ENCODE measurements around the gene UBE2E2.
"Not testable (repeated sequence)": the region's sequence is repeated elsewhere in the genome, so short reads cannot be mapped to it uniquely, and the experiment has no call there.

Gene UBE2E2

DNA sequence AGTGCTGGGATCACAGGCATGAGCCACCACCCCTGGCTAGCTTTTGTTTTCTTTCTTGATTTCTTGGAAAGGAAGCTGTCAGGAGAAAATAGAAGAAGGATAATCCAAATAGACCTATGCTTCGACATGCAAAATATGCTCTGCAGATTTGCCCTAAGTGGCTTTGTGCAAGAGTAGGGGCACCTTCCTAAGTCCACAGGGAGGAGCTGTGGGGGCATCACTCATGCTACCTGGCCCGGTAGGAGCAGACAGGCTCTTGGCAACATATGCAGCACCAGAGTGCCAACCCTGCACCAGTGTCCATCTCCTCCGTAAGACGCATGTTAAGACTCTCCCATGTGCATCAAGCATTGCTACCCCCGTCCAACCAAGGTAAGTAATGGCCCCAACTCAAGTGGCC is 411.9 kb downstream of the UBE2E2 start:
- Histone ChIP-seq H3K9ac (ENCODE audit: low read length) (no peak overlapping the region), H3K9me3 (ENCODE audit: low read length) (no peaks in the 10 kb centered on the region), H3K36me3 (ENCODE audit: insufficient read depth, low read length) (no peaks in the 10 kb centered on the region), H2AFZ (ENCODE audit: low read length) (no peak overlapping the region), H4K20me1 (ENCODE audit: insufficient read depth, low read length) (no peaks in the 10 kb centered on the region), H3K27me3 (ENCODE audit: insufficient read depth, low read length) (no peaks in the 10 kb centered on the region), H3K4me1 (ENCODE audit: insufficient read depth, low read length, severe bottlenecking) (peaks cover 19% of the 10 kb centered on the region), H3K4me2 (ENCODE audit: low read length) (no peak overlapping the region), H3K27ac (ENCODE audit: low read depth, low read length, poor library complexity, severe bottlenecking) (no peak overlapping the region), H3K79me2 (ENCODE audit: insufficient read depth, low read length) (no peaks in the 10 kb centered on the region), H3K9me2 (ENCODE audit: low read depth, low read length) (no peaks in the 10 kb centered on the region), H3K4me3 (ENCODE audit: low read depth, low read length, poor library complexity, severe bottlenecking) (no peak overlapping the region), H3F3A (ENCODE audit: insufficient read depth, low read length) (no peaks in the 10 kb centered on the region)
- TF ChIP-seq, protein P1, sequence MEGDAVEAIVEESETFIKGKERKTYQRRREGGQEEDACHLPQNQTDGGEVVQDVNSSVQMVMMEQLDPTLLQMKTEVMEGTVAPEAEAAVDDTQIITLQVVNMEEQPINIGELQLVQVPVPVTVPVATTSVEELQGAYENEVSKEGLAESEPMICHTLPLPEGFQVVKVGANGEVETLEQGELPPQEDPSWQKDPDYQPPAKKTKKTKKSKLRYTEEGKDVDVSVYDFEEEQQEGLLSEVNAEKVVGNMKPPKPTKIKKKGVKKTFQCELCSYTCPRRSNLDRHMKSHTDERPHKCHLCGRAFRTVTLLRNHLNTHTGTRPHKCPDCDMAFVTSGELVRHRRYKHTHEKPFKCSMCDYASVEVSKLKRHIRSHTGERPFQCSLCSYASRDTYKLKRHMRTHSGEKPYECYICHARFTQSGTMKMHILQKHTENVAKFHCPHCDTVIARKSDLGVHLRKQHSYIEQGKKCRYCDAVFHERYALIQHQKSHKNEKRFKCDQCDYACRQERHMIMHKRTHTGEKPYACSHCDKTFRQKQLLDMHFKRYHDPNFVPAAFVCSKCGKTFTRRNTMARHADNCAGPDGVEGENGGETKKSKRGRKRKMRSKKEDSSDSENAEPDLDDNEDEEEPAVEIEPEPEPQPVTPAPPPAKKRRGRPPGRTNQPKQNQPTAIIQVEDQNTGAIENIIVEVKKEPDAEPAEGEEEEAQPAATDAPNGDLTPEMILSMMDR (IDR thresholded peaks at IDR 0.05; ENCODE audit: low read length): peak; percentile 15; the same call in 1 of the 2 replicates
- no peak for TF ChIP-seq EZH2 (IDR thresholded peaks at IDR 0.05; ENCODE audit: borderline replicate concordance, low read length)

DNA sequence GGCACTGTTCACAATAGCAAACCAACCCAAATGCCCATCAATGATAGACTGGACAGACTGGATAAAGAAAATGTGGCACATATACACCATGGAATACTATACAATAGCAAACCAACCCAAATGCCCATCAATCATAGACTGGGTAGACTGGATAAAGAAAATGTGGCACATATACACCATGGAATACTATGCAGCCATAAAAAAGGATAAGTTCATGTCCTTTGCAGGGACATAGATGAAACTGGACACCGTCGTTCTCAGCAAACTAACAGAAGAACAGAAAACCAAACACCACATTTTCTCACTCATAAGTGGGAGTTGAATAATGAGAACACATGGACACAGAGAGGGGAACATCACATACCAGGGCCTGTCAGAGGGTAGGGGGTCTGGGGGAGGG is 415.3 kb downstream of the UBE2E2 start:
- H4K20me1 ChIP-seq (ENCODE audit: insufficient read depth, low read length); H3K4me2 ChIP-seq (ENCODE audit: low read length); H2AFZ ChIP-seq (ENCODE audit: low read length); H3F3A ChIP-seq (ENCODE audit: insufficient read depth, low read length); H3K4me1 ChIP-seq (ENCODE audit: insufficient read depth, low read length, severe bottlenecking); H3K9me3 ChIP-seq (ENCODE audit: low read length); H3K9ac ChIP-seq (ENCODE audit: low read length); H3K27me3 ChIP-seq (ENCODE audit: insufficient read depth, low read length); H3K4me3 ChIP-seq (ENCODE audit: low read depth, low read length, poor library complexity, severe bottlenecking); H3K9me2 ChIP-seq (ENCODE audit: low read depth, low read length); H3K79me2 ChIP-seq (ENCODE audit: insufficient read depth, low read length); H3K27ac ChIP-seq (ENCODE audit: low read depth, low read length, poor library complexity, severe bottlenecking); H3K36me3 ChIP-seq (ENCODE audit: insufficient read depth, low read length): not testable (repeated sequence)

DNA sequence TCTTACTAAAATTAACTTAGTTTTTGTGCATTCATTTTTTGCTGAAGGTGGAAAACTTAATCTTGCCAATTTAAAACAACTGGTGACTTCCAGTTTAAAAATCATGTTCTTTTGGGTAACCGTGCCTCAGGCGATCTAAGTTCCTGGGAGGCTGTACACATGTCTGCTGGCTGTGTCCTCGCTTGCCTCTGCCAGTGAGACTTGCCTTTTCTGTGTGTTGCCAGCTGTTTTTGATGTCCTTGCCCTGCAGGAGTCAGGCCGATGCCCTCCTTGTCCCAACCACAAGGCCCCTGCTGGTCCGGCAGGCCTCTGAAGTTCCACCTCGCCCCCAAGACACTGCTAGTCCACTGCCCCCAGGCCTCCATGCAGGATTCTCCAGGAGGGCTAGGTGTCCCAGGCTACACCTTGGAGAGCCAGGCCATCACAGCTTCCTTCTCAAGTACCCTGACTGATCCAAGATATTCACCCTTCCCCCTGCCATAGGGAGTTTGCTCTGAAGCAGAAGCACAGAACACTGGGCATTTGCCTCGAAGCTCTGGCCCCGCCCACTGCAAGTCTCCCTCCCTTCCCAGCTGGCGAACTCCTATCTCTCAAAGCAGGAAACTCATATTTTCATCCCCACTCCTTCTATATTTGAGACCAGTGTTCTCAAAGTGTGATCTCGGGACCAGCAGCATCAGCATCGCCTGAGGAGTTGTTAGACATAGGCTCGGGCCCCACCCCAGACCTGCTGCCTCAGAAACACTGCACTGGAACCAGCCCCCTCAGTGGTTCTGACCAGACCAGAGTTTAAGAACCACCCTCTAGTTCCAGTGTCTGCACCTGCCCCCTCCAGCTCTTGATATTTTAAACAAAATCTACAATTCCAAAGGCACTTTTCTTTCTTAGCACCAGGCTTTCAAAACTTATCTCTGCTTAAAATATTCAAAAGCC is 416.8 kb downstream of the UBE2E2 start:
- no peak overlapping the region; the same call in 1 of the 2 replicates for H2AFZ ChIP-seq (ENCODE audit: low read length)
- H3K9ac ChIP-seq (ENCODE audit: low read length): no peak overlapping the region
- no peaks in the 10 kb centered on the region for H3K27me3 ChIP-seq (ENCODE audit: insufficient read depth, low read length)
- no peaks in the 10 kb centered on the region for H3F3A ChIP-seq (ENCODE audit: insufficient read depth, low read length)
- TF ChIP-seq EZH2 (IDR thresholded peaks at IDR 0.05; ENCODE audit: borderline replicate concordance, low read length): no peak
- TF ChIP-seq, protein P1 (IDR thresholded peaks at IDR 0.05; ENCODE audit: low read length): no peak
- no peaks in the 10 kb centered on the region for H3K9me3 ChIP-seq (ENCODE audit: low read length)
- no peaks in the 10 kb centered on the region for H3K79me2 ChIP-seq (ENCODE audit: insufficient read depth, low read length)
- H3K27ac ChIP-seq (ENCODE audit: low read depth, low read length, poor library complexity, severe bottlenecking): no peak overlapping the region
- no peaks in the 10 kb centered on the region for H3K9me2 ChIP-seq (ENCODE audit: low read depth, low read length)
- no peak overlapping the region for H3K4me2 ChIP-seq (ENCODE audit: low read length)
- H3K36me3 ChIP-seq (ENCODE audit: insufficient read depth, low read length): no peaks in the 10 kb centered on the region
- H3K4me1 ChIP-seq (ENCODE audit: insufficient read depth, low read length, severe bottlenecking): peaks cover 10% of the 10 kb centered on the region
- no peaks in the 10 kb centered on the region for H4K20me1 ChIP-seq (ENCODE audit: insufficient read depth, low read length)
- no peak overlapping the region for H3K4me3 ChIP-seq (ENCODE audit: low read depth, low read length, poor library complexity, severe bottlenecking)

DNA sequence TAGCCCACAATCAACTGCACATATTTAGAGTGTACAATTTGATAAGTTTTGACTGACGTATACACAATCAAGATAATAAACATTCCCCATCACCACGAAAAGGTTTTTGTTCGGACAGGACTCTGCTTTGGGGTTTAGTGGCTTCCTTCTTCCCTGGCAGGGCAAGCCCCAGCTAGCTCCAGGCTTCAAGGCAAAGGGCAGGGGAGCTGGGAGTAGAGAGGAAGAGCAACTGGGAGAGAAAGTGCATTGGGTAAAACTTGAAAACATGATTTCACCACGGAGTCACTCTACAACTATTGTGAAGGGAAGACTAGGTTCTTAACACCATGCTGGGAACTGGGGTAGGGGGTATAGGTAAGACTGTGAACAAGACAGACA is 417.5 kb downstream of the UBE2E2 start:
- Histone ChIP-seq H3K4me2 (ENCODE audit: low read length) (no peak overlapping the region), H3K4me3 (ENCODE audit: low read depth, low read length, poor library complexity, severe bottlenecking) (no peak overlapping the region), H3K9me3 (ENCODE audit: low read length) (no peaks in the 10 kb centered on the region), H3K4me1 (ENCODE audit: insufficient read depth, low read length, severe bottlenecking) (peaks cover 10% of the 10 kb centered on the region), H3K36me3 (ENCODE audit: insufficient read depth, low read length) (no peaks in the 10 kb centered on the region), H3K9ac (ENCODE audit: low read length) (no peak overlapping the region), H3K79me2 (ENCODE audit: insufficient read depth, low read length) (no peaks in the 10 kb centered on the region), H3K9me2 (ENCODE audit: low read depth, low read length) (no peaks in the 10 kb centered on the region), H2AFZ (ENCODE audit: low read length) (no peak overlapping the region; the same call in 1 of the 2 replicates), H4K20me1 (ENCODE audit: insufficient read depth, low read length) (no peaks in the 10 kb centered on the region), H3K27ac (ENCODE audit: low read depth, low read length, poor library complexity, severe bottlenecking) (no peak overlapping the region), H3F3A (ENCODE audit: insufficient read depth, low read length) (no peaks in the 10 kb centered on the region), H3K27me3 (ENCODE audit: insufficient read depth, low read length) (no peaks in the 10 kb centered on the region)
- TF ChIP-seq, protein P1 (IDR thresholded peaks at IDR 0.05; ENCODE audit: low read length): no peak
- TF ChIP-seq EZH2 (IDR thresholded peaks at IDR 0.05; ENCODE audit: borderline replicate concordance, low read length): no peak
